SIG-M5 treated with dmso at 0.1 percent for 504 hours (cell line): ENCODE measurements around the gene LSM12.

ENCODE experiments used
- DNase-seq: peaks from one replicate; lab custom pipeline; 2025; ENCODE audit not compliant: unreplicated experiment; lab: John Stamatoyannopoulos, UW

The LSM12 gene

DNA sequence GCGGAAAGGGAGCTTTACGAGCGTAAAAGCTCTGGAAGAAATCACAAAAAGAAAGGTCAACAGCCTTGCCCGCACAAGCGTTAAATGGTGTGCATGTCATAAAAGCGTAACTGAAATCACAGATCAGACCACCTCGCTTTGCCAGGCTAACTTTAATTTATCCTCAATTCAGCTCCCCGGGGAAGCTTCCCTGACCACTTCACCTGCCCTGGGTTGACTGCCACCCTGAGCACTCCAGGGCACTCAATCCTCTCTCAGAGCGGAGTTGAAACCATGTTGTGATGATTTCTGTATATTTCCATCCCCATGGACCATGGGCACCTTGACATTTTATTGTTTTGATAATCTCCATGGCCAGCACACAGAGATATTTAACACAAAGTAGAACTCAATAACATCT, 78.2 kb downstream of the LSM12 start:
- no peak for DNase-seq

- no peak for DNase-seq
Observed at GRCh38 chr17:43987131-43988021, 79.1 kb downstream of the LSM12 start.

DNA sequence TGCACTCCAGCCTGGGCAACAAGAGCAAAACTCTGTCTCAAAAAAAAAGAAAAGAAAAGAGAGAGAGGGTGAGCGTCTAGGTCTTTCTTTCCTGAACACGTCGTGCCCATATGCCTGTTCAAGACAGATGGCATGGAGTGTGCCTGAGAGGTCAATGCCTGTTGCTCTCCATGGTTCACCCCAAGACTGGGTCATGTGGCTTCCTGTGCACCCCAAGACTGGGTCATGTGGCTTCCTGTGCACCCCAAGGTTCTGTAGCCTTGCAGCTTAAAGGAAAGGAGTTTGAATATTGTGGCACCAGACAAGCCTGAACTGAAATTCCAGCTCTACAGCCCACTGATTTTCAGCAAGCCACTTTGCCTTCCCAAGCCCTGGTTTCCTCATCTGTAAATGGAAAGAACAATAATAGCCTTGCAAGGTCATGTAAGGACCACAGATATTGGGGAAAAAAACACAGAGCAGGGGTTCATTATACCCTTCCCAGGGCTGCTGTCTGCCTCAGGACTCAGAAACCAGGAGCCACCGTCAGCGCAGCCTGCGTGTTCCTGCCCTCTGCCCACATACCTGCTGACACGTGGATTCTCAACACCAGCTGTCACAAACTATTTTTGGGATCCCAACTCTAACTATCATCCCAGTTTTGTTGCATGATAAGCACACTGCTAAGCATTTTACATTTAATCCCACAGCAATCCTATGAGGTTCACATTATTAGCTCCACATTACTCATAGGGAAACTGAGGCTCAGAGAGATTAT, 80.1 kb downstream of the LSM12 start:
- DNase-seq = no peak

GRCh38 chr17:43984521-43984920, 82.0 kb downstream of the LSM12 start:
- DNase-seq = no peak
